Lung (tissue), 12 donors: ENCODE data around the gene DPEP2. TPM values are rescaled to one million over a fixed set of nuclear protein-coding genes. Genes with fewer than 3 reads are reported as not detected.
"Not testable (repeated sequence)": the region's sequence is repeated elsewhere in the genome, so short reads cannot be mapped to it uniquely, and the experiment has no call there.

Experiments
- ATAC-seq: fragments of 200-7000 bp; cut with Tn5 transposase; one replicate; pipeline ENCODE4 v1.9.1; 2020; ENCODE audit warnings: moderate number of reproducible peaks; ENCODE audit not compliant: insufficient read depth, low FRiP score
- DNase-seq, 3 donors: peaks; one replicate each; pipeline ENCODE4 v3.0.0-alpha.2; 2013 to 2017
- H3K27ac ChIP-seq, 2 donors: one replicate each; pipeline ENCODE4 v1.5.1; 2013; ENCODE audit warnings: mild to moderate bottlenecking in 2 of 2, moderate library complexity in 2 of 2, control low read depth in 1 of 2, inconsistent platforms in 1 of 2, low read depth in 1 of 2, low read length in 1 of 2
- H3K27me3 ChIP-seq, 3 donors: one replicate each; pipeline ENCODE4 v1.5.1; 2013; ENCODE audit warnings: low read length in 2 of 3; ENCODE audit not compliant: control insufficient read depth in 3 of 3, insufficient read depth in 3 of 3
- H3K36me3 ChIP-seq, 4 donors: one replicate each; pipeline ENCODE4 v1.5.1; 2013; ENCODE audit warnings: low read length in 4 of 4, mild to moderate bottlenecking in 1 of 4, moderate library complexity in 1 of 4; ENCODE audit not compliant: control insufficient read depth in 4 of 4, insufficient read depth in 4 of 4
- H3K4me1 ChIP-seq, 5 donors: one replicate each; pipeline ENCODE4 v1.5.1; 2013; ENCODE audit warnings: low read length in 5 of 5, mild to moderate bottlenecking in 2 of 5, moderate library complexity in 1 of 5; ENCODE audit not compliant: control insufficient read depth in 5 of 5, insufficient read depth in 5 of 5
- H3K4me3 ChIP-seq: one replicate; pipeline ENCODE4 v1.5.1; 2013; ENCODE audit warnings: mild to moderate bottlenecking, control low read depth, moderate library complexity
- H3K9ac ChIP-seq, 2 donors: one replicate each; pipeline ENCODE4 v1.5.1; 2013; ENCODE audit warnings: low read length in 2 of 2, control low read depth in 1 of 2; ENCODE audit not compliant: insufficient read depth in 1 of 2
- H3K9me3 ChIP-seq, 4 donors: one replicate each; pipeline ENCODE4 v1.5.1; 2013; ENCODE audit warnings: low read length in 3 of 4, mild to moderate bottlenecking in 1 of 4, moderate library complexity in 1 of 4; ENCODE audit not compliant: control insufficient read depth in 4 of 4, insufficient read depth in 3 of 4
- WGBS, 2 donors: extraction: QIAGEN DNeasy Blood & Tissue Kit; methylation state at CpG; one replicate each; pipeline ENCODE4 v1.1.7; 2013; 5-methylcytosine and 5-hydroxymethylcytosine counted together
- polyA plus RNA-seq, 2 donors: library from polyadenylated mRNA; stranded (reverse); fragments of 200-250 nt; gene quantifications; one replicate each; pipeline ENCODE4 v1.2.1, GENCODE V29; 2013
- total RNA-seq, 2 donors: library from RNA; depleted of rRNA in 1 of 2; stranded (reverse); fragments of >200 nt in 1 of 2; gene quantifications; one replicate each; pipeline ENCODE4 v1.2.1, GENCODE V29; 2014 to 2021
- TF ChIP-seq, protein P1 (sequence below): IDR thresholded peaks from 2 replicates; pipeline ENCODE4 v1.5.1; 2012; ENCODE audit warnings: mild to moderate bottlenecking; ENCODE audit errors: control extremely low read depth, extremely low read depth
- donor health status: control.
- donor health status: control.
- donor health status: Bipolar disorder and iron deficiency.
- donor health status: healthy.
- donor health status: DM: yes; HTN: yes; CAD: no.

Gene DPEP2
- total and polyA plus RNA-seq, 4 donors: 9.2 to 20.4 (median 12.0) TPM

- Histone ChIP-seq H3K4me3 (no peak overlapping the region), H3K9ac (no peak overlapping the region), H3K27ac (no peak overlapping the region), H3K36me3 (no peaks in the 10 kb centered on the region), H3K4me1 (no peaks in the 10 kb centered on the region), H3K27me3 (no peaks in the 10 kb centered on the region), H3K9me3 (no peaks in the 10 kb centered on the region)
- WGBS, 2 donors: 70 to 72% methylated on average over 5 of the region's 5 CpGs
- no peak for ATAC-seq
- no peak for DNase-seq
- TF ChIP-seq, protein P1, sequence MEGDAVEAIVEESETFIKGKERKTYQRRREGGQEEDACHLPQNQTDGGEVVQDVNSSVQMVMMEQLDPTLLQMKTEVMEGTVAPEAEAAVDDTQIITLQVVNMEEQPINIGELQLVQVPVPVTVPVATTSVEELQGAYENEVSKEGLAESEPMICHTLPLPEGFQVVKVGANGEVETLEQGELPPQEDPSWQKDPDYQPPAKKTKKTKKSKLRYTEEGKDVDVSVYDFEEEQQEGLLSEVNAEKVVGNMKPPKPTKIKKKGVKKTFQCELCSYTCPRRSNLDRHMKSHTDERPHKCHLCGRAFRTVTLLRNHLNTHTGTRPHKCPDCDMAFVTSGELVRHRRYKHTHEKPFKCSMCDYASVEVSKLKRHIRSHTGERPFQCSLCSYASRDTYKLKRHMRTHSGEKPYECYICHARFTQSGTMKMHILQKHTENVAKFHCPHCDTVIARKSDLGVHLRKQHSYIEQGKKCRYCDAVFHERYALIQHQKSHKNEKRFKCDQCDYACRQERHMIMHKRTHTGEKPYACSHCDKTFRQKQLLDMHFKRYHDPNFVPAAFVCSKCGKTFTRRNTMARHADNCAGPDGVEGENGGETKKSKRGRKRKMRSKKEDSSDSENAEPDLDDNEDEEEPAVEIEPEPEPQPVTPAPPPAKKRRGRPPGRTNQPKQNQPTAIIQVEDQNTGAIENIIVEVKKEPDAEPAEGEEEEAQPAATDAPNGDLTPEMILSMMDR: no peak
These were observed 22.3 kb downstream of the DPEP2 start for GRCh38 chr16:67977005-67977404.

GRCh38 chr16:67976205-67976604, 23.1 kb downstream of the DPEP2 start:
- no peak overlapping the region for H3K4me3 ChIP-seq
- no peaks in the 10 kb centered on the region for H3K4me1 ChIP-seq
- no peak for ATAC-seq
- H3K27ac ChIP-seq: no peak overlapping the region
- no peak for DNase-seq
- no peak overlapping the region for H3K9ac ChIP-seq
- no peaks in the 10 kb centered on the region for H3K27me3 ChIP-seq
- H3K9me3 ChIP-seq: no peaks in the 10 kb centered on the region
- 96 to 98% methylated on average over 2 of the region's 2 CpGs for WGBS, 2 donors
- no peaks in the 10 kb centered on the region for H3K36me3 ChIP-seq
- TF ChIP-seq, protein P1: no peak

- Histone ChIP-seq H3K4me1 (no peaks in the 10 kb centered on the region), H3K9ac (no peak overlapping the region), H3K4me3 (no peak overlapping the region), H3K27me3 (no peaks in the 10 kb centered on the region), H3K27ac (no peak overlapping the region), H3K36me3 (no peaks in the 10 kb centered on the region), H3K9me3 (no peaks in the 10 kb centered on the region)
- DNase-seq (no peak), ATAC-seq (no peak)
- TF ChIP-seq, protein P1: no peak
- WGBS, 2 donors: 71 to 84% methylated on average over 14 of the region's 14 CpGs
These were observed 23.8 kb downstream of the DPEP2 start for GRCh38 chr16:67975321-67976105.

DNA sequence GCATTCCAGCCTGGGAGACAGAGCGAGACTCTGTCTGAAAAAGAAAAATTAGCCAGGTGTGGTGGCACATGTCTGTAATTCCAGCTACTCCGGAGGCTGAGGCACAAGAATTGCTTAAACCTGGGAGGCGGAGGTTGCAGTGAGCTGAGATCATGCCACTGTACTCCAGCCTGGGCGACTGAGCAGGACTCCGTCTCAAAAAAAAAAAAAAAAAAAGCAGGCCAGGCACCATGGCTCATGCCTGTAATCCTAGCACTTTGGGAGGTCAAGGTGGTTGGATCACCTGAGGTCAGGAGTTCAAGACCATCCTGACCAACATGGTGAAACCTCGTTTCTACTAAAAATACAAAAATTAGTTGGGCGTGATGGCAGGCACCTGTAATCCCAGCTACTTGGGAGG, 27.0 kb downstream of the DPEP2 start:
- H3K4me1 ChIP-seq: peaks cover 0 to 12% (median under 1%) of the 10 kb centered on the region in 5 donors
- DNase-seq, ATAC-seq, H3K9ac ChIP-seq, H3K36me3 ChIP-seq, H3K27me3 ChIP-seq, H3K27ac ChIP-seq, H3K4me3 ChIP-seq, H3K9me3 ChIP-seq: not testable (repeated sequence)
- 94 to 95% methylated on average over 7 of the region's 7 CpGs for WGBS, 2 donors
